Psoas muscle (tissue), 8 donors: Measurements from ENCODE around the gene ZNRD2. TPM values are rescaled to one million over a fixed set of nuclear protein-coding genes. Genes with fewer than 3 reads are reported as not detected.

Experiments
- ATAC-seq, 4 donors: fragments of 200-7000 bp; cut with Tn5 transposase; one replicate each; pipeline ENCODE4 v1.9.1; 2020; ENCODE audit warnings: moderate library complexity in 3 of 4, mild to moderate bottlenecking in 2 of 4
- DNase-seq, 2 donors: peaks; one replicate each; pipeline ENCODE4 v3.0.0-alpha.2; 2020
- H3K27ac ChIP-seq: fragments of 200-600 bp; one replicate; pipeline ENCODE4 v1.8.0; 2022
- H3K27me3 ChIP-seq, 3 donors: fragments of 200-600 bp in 1 of 3; one replicate each; pipeline versions ENCODE4 v1.6.1 to v1.8.0; 2013 to 2022; ENCODE audit warnings: low read length in 2 of 3, mild to moderate bottlenecking in 2 of 3, moderate library complexity in 1 of 3; ENCODE audit not compliant: insufficient read depth in 3 of 3
- H3K36me3 ChIP-seq, 2 donors: fragments of 200-600 bp in 1 of 2; one replicate each; pipeline versions ENCODE4 v1.6.1 to v1.8.0; 2013 to 2022; ENCODE audit warnings: low read depth in 1 of 2, mild to moderate bottlenecking in 1 of 2, moderate library complexity in 1 of 2; ENCODE audit not compliant: insufficient read depth in 1 of 2
- H3K4me1 ChIP-seq: fragments of 200-600 bp; one replicate; pipeline ENCODE4 v1.8.0; 2022
- H3K4me3 ChIP-seq: fragments of 200-600 bp; one replicate; pipeline ENCODE4 v1.8.0; 2022; ENCODE audit warnings: mild to moderate bottlenecking
- H3K9me3 ChIP-seq: fragments of 200-600 bp; one replicate; pipeline ENCODE4 v1.8.0; 2022
- CTCF ChIP-seq: fragments of 200-600 bp; IDR thresholded peaks from one replicate; pipeline ENCODE4 v1.8.0; 2022; ENCODE audit warnings: antibody characterized with exemption
- WGBS, 3 donors: extraction: QIAGEN DNeasy Blood & Tissue Kit; methylation state at CpG; one replicate each; pipeline versions ENCODE4 v1.1.6 to v1.1.7; 2013; 5-methylcytosine and 5-hydroxymethylcytosine counted together
- intact Hi-C, 2 donors: fragments of 100-400 bp; cut with DNase I; formaldehyde crosslinking; loops; one replicate each; pipeline versions ENCODE4 v1.11.0 to v1.14.2; 2022
- polyA plus RNA-seq, 3 donors: library from polyadenylated mRNA; stranded (reverse); fragments of 200-250 nt; gene quantifications; one replicate each; pipeline ENCODE4 v1.2.3, GENCODE V29; 2013
- total RNA-seq, 4 donors: library from RNA; stranded (reverse); fragmentation: NEBNext Ultra II Directional in 2 of 4; extraction: Animal tissue kit (Norgen Biotek cat#: 25700) in 2 of 4; gene quantifications; one replicate each; pipeline versions ENCODE4 v1.2.1 to v1.2.4, GENCODE V29; 2021 to 2023
- donor health status: healthy with polysubstance abuse.
- donor health status: DM: no; HTN: no; CAD: no; lungs with moderate emphysema.
- donor health status: Bipolar disorder and iron deficiency.
- donor health status: healthy.
- donor health status: DM: yes; HTN: yes; CAD: no.
- donor health status: DM: no; HTN: no; CAD: no.
- donor health status: DM: no; HTN: no; CAD: no.
- donor health status: DM: yes; HTN: yes; CAD: no.

ZNRD2 gene
- total and polyA plus RNA-seq, 7 donors = 31.6 to 118 (median 43.5) TPM

- H3K27ac ChIP-seq = peak overlapping the region; percentile 99
- no peaks in the 10 kb centered on the region for H3K9me3 ChIP-seq
- peak overlapping the region; percentile 75 for H3K4me3 ChIP-seq
- ATAC-seq = peak; percentile 31 to 74 (median 59)
- intact Hi-C loops = loop anchor here in 1 of 2 donors (2.0 kb wide), 1 partner anchor 18 kb away; the partner anchor contains the start of gene EHBP1L1
- DNase-seq = peak; percentile 78 to 88
- no peaks in the 10 kb centered on the region for H3K27me3 ChIP-seq
- peaks cover 59% of the 10 kb centered on the region for H3K4me1 ChIP-seq
- 19 to 31% (median 25%) methylated on average over 18 to 19 of the region's 19 CpGs for WGBS, 3 donors
- peaks cover 0 to 3% of the 10 kb centered on the region in 2 donors for H3K36me3 ChIP-seq
- peak; percentile 11 for TF ChIP-seq CTCF
Measured at GRCh38 chr11:65558930-65559509, 11.3 kb upstream of the ZNRD2 start.

- DNase-seq (no peak), ATAC-seq (no peak)
- no peaks in the 10 kb centered on the region for H3K9me3 ChIP-seq
- H3K27ac ChIP-seq = peak overlapping the region; percentile 99
- H3K36me3 ChIP-seq = no peaks in the 10 kb centered on the region
- 36 to 46% (median 44%) methylated on average over 5 of the region's 5 CpGs for WGBS, 3 donors
- peaks cover 59% of the 10 kb centered on the region for H3K4me1 ChIP-seq
- TF ChIP-seq CTCF = no peak
- no peaks in the 10 kb centered on the region for H3K27me3 ChIP-seq
- intact Hi-C loops = loop anchor here in 1 of 2 donors (2.0 kb wide), 1 partner anchor 17 kb away; the partner anchor contains the start of gene EHBP1L1
- H3K4me3 ChIP-seq = no peak overlapping the region
Measured at GRCh38 chr11:65559535-65559934, 10.7 kb upstream of the ZNRD2 start.

GRCh38 chr11:65559951-65560537 is 10.2 kb upstream of the ZNRD2 start:
- no peaks in the 10 kb centered on the region for H3K36me3 ChIP-seq
- H3K27ac ChIP-seq = peak overlapping the region; percentile 99
- H3K4me3 ChIP-seq = no peak overlapping the region
- H3K27me3 ChIP-seq = no peaks in the 10 kb centered on the region
- ATAC-seq (peak in 3 of 4 donors; percentile 25 to 41 (median 39)), DNase-seq (no peak)
- H3K9me3 ChIP-seq = no peaks in the 10 kb centered on the region
- TF ChIP-seq CTCF = no peak
- 23 to 27% (median 25%) methylated on average over 5 of the region's 5 CpGs for WGBS, 3 donors
- peaks cover 60% of the 10 kb centered on the region for H3K4me1 ChIP-seq
- intact Hi-C loops = loop anchor here in 1 of 2 donors (2.0 kb wide), 1 partner anchor 17 kb away; the partner anchor contains the start of gene EHBP1L1

- Histone ChIP-seq H3K4me3 (peak overlapping the region; percentile 15), H3K4me1 (peaks cover 53% of the 10 kb centered on the region), H3K27ac (peak overlapping the region; percentile 99), H3K27me3 (no peaks in the 10 kb centered on the region), H3K36me3 (no peaks in the 10 kb centered on the region), H3K9me3 (no peaks in the 10 kb centered on the region)
- DNase-seq (peak; percentile 64 to 77), ATAC-seq (peak; percentile 11 to 41 (median 22))
- no peak for TF ChIP-seq CTCF
- intact Hi-C loops = no loop called here
- WGBS, 3 donors = 16 to 20% (median 18%) methylated on average over 14 to 15 of the region's 15 CpGs
Measured at GRCh38 chr11:65560555-65561418, 9.5 kb upstream of the ZNRD2 start.
